ENCODE measurements around the gene USP5.

DNA sequence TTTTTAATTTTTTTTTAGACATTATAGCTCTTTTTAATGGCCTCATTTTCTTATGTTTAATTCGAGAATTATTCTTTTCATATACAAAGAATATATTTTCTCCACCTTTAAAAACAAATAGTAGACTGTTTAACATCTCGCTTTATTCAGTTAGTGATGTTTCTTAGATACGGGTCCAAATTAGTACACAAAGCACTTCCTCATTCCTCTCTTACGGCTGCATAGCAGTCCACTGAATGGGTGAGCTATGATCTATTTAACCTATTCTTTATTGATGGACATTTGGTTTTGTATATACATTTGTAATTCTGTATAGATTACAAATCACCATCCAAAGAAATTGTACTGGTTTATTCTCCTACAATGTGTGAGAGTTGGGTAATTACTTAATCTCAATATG lies 38.6 kb upstream of the USP5 start:
- TF ChIP-seq ELF1 (IDR thresholded peaks at IDR 0.05) (no peak), CTCF (IDR thresholded peaks at IDR 0.05) (no peak), GABPA (IDR thresholded peaks at IDR 0.05; ENCODE audit: low read depth) (no peak), FOXJ3 (CRISPR knock-in tag; IDR thresholded peaks at IDR 0.05) (no peak), EZH2phosphoT487 (IDR thresholded peaks at IDR 0.05; ENCODE audit: borderline replicate concordance, low read depth) (no peak), POLR2AphosphoS5 (IDR thresholded peaks at IDR 0.05; ENCODE audit: low read depth, low read length) (no peak), NRF1 (IDR thresholded peaks at IDR 0.05; ENCODE audit: low read depth, low read length) (no peak), RXRA (IDR thresholded peaks at IDR 0.05; ENCODE audit: borderline replicate concordance, low read depth) (no peak)
